Fibroblast of lung (primary cell): Measurements from ENCODE around the gene FAH. TPM values are rescaled to one million over a fixed set of nuclear protein-coding genes. Genes with fewer than 3 reads are reported as not detected.

Source experiments
- DNase-seq, 2 donors: peaks; one replicate each; pipeline versions ENCODE4 v3.0.0 to v3.0.0-alpha.2; 2010; ENCODE audit warnings: low read depth in 2 of 2
- H2AFZ ChIP-seq: 2 replicates; pipeline ENCODE4 v1.5.1; 2012; ENCODE audit warnings: low read length, control low read depth, inconsistent platforms
- H3K27ac ChIP-seq: 2 replicates; pipeline ENCODE4 v1.5.1; 2011; ENCODE audit warnings: low read length, control low read depth; ENCODE audit not compliant: insufficient read depth
- H3K27me3 ChIP-seq: 2 replicates; pipeline ENCODE4 v1.5.1; 2011; ENCODE audit warnings: mild to moderate bottlenecking, low read length; ENCODE audit not compliant: control insufficient read depth, insufficient read depth
- H3K36me3 ChIP-seq: 2 replicates; pipeline ENCODE4 v1.5.1; 2011; ENCODE audit warnings: low read length; ENCODE audit not compliant: control insufficient read depth, insufficient read depth
- H3K4me1 ChIP-seq: 2 replicates; pipeline ENCODE4 v1.5.1; 2011; ENCODE audit warnings: low read length; ENCODE audit not compliant: control insufficient read depth, insufficient read depth; ENCODE audit errors: extremely low read depth
- H3K4me2 ChIP-seq: 2 replicates; pipeline ENCODE4 v1.5.1; 2011; ENCODE audit warnings: low read length, control low read depth; ENCODE audit not compliant: insufficient read depth; ENCODE audit errors: extremely low read depth
- H3K4me3 ChIP-seq, 4 experiments: fragments of 200-600 bp in 1 of 4; sonication (generic) in 1 of 4; replicated peaks in 1 of 4; 2 replicates each; pipeline ENCODE4 v1.5.1; 2011 to 2016; ENCODE audit warnings: low read length in 4 of 4, low read depth in 3 of 4, mild to moderate bottlenecking in 3 of 4, control low read depth in 2 of 4, inconsistent platforms in 1 of 4, mixed read lengths in 1 of 4; ENCODE audit not compliant: insufficient read depth in 1 of 4; ENCODE audit errors: control extremely low read depth in 1 of 4
- H3K79me2 ChIP-seq: 2 replicates; pipeline ENCODE4 v1.5.1; 2012; ENCODE audit warnings: mild to moderate bottlenecking, low read length, inconsistent platforms; ENCODE audit not compliant: control insufficient read depth, insufficient read depth
- H3K9ac ChIP-seq: 2 replicates; pipeline ENCODE4 v1.5.1; 2011; ENCODE audit warnings: mild to moderate bottlenecking, low read length, control low read depth; ENCODE audit not compliant: insufficient read depth
- H3K9me3 ChIP-seq: 2 replicates; pipeline ENCODE4 v1.5.1; 2012; ENCODE audit warnings: low read depth, low read length; ENCODE audit not compliant: control insufficient read depth, insufficient read depth
- H4K20me1 ChIP-seq: 2 replicates; pipeline ENCODE4 v1.5.1; 2011; ENCODE audit warnings: low read length; ENCODE audit not compliant: control insufficient read depth, insufficient read depth; ENCODE audit errors: extremely low read depth
- CTCF ChIP-seq, 2 donors: IDR thresholded peaks in 1 of 2; conservative IDR thresholded peaks in 1 of 2; 1 replicate in 1 of 2; 2 replicates in 1 of 2; pipeline ENCODE4 v1.5.1; 2011 to 2012; ENCODE audit warnings: low read length in 2 of 2, control low read depth in 1 of 2, inconsistent platforms in 1 of 2, low read depth in 1 of 2, mild to moderate bottlenecking in 1 of 2
- EZH2 ChIP-seq: IDR thresholded peaks from 2 replicates; pipeline ENCODE4 v1.5.1; 2012; ENCODE audit warnings: low read length, control low read depth, mild to moderate bottlenecking; ENCODE audit errors: missing control alignments
- polyA plus RNA-seq, 2 donors: library from polyadenylated mRNA; depleted of rRNA in 1 of 2; stranded (reverse) in 1 of 2; unstranded in 1 of 2; fragments of >200 nt; gene quantifications; 2 replicates each; pipeline ENCODE4 v1.2.1, GENCODE V29; 2011 to 2012; ENCODE audit warnings: missing spikeins in 1 of 2
- total RNA-seq: library from RNA; depleted of rRNA; stranded (reverse); fragments of >200 nt; gene quantifications from 2 replicates; pipeline ENCODE4 v1.2.1, GENCODE V29; 2014

FAH gene
- total and polyA plus RNA-seq, 2 donors (not counting 1 experiment from before 2014, with no cell fraction given), result 24.4 to 58.6 TPM

- H2AFZ ChIP-seq, result peak overlapping the region; percentile 92
- peak; percentile 92 to 94 for DNase-seq
- no peaks in the 10 kb centered on the region for H3K36me3 ChIP-seq
- TF ChIP-seq CTCF (conservative IDR thresholded peaks at IDR 0.05 in 1 of 2, IDR thresholded peaks at IDR 0.05 in 1 of 2; ENCODE audit: low read depth in 1 of 2, low read length in 2 of 2) (no peak), EZH2 (no peak)
- no peaks in the 10 kb centered on the region for H4K20me1 ChIP-seq
- H3K4me1 ChIP-seq, result peaks cover 7% of the 10 kb centered on the region
- peak overlapping the region; percentile 62 for H3K9ac ChIP-seq
- peak overlapping the region; percentile 79 for H3K4me2 ChIP-seq
- no peaks in the 10 kb centered on the region for H3K79me2 ChIP-seq
- no peaks in the 10 kb centered on the region for H3K27me3 ChIP-seq
- no peaks in the 10 kb centered on the region for H3K9me3 ChIP-seq
- H3K27ac ChIP-seq, result peak overlapping the region; percentile 19
- peak overlapping the region; percentile 34 to 74 (median 52) for H3K4me3 ChIP-seq
These were observed 461 bp upstream of the FAH start for GRCh38 chr15:80152180-80152895.

- Histone ChIP-seq H3K9ac (no peak overlapping the region), H4K20me1 (no peaks in the 10 kb centered on the region), H3K9me3 (no peaks in the 10 kb centered on the region), H3K4me2 (peak overlapping the region; percentile 80), H3K36me3 (no peaks in the 10 kb centered on the region), H3K4me1 (peaks cover 7% of the 10 kb centered on the region), H2AFZ (no peak overlapping the region), H3K79me2 (no peaks in the 10 kb centered on the region), H3K27me3 (no peaks in the 10 kb centered on the region), H3K27ac (no peak overlapping the region), H3K4me3 (peak overlapping the region; percentile 53 to 76 (median 71))
- no peak for TF ChIP-seq CTCF (conservative IDR thresholded peaks at IDR 0.05 in 1 of 2, IDR thresholded peaks at IDR 0.05 in 1 of 2; ENCODE audit: low read depth in 1 of 2, low read length in 2 of 2)
- TF ChIP-seq EZH2, result no peak
- DNase-seq, result peak in 1 of 2 donors; percentile 51
These were observed 1.1 kb downstream of the FAH start for GRCh38 chr15:80153900-80154299.

- H3K9me3 ChIP-seq, result no peaks in the 10 kb centered on the region
- H3K4me3 ChIP-seq, result peak overlapping the region in 2 of 4 experiments; percentile 74 to 76
- no peak for TF ChIP-seq EZH2
- no peak for TF ChIP-seq CTCF (conservative IDR thresholded peaks at IDR 0.05 in 1 of 2, IDR thresholded peaks at IDR 0.05 in 1 of 2; ENCODE audit: low read depth in 1 of 2, low read length in 2 of 2)
- no peaks in the 10 kb centered on the region for H4K20me1 ChIP-seq
- H3K36me3 ChIP-seq, result no peaks in the 10 kb centered on the region
- no peaks in the 10 kb centered on the region for H3K27me3 ChIP-seq
- H3K9ac ChIP-seq, result no peak overlapping the region
- H3K79me2 ChIP-seq, result no peaks in the 10 kb centered on the region
- H3K4me2 ChIP-seq, result peak overlapping the region; percentile 80
- H3K27ac ChIP-seq, result no peak overlapping the region
- peaks cover 7% of the 10 kb centered on the region for H3K4me1 ChIP-seq
- no peak overlapping the region for H2AFZ ChIP-seq
- DNase-seq, result peak in 1 of 2 donors; percentile 35
These were observed 1.5 kb downstream of the FAH start for GRCh38 chr15:80154336-80154735.
